IMR-90 (cell line): Measurements from ENCODE around the gene BAIAP2. TPM values are rescaled to one million over a fixed set of nuclear protein-coding genes. Genes with fewer than 3 reads are reported as not detected.

ENCODE experiments used
- ATAC-seq: fragments of 200-7000 bp; cut with Tn5 transposase; 2 replicates; pipeline ENCODE4 v1.9.1; 2020; ENCODE audit warnings: low read depth, mild to moderate bottlenecking, moderate library complexity
- BruUV-seq: library from RNA; stranded (reverse); fragments of 400-500 nt; replicated peaks from 2 replicates; lab custom pipeline; 2021; lab: Mats Ljungman, UMichigan
- CTCF ChIA-PET: fragments of 300-600 bp; formaldehyde crosslinking; extraction: SDS; loops from one replicate; lab custom pipeline; 2021; ENCODE audit warnings: antibody characterized with exemption; lab: Yijun Ruan, JAX
- POLR2A ChIA-PET: fragments of 300-600 bp; sonication (Branson Sonifier 250); formaldehyde crosslinking; loops from one replicate; lab custom pipeline; 2022; ENCODE audit warnings: antibody characterized with exemption; ENCODE audit not compliant: unreplicated experiment; lab: Charles Lee
- DNase-seq: peaks from one replicate; pipeline ENCODE4 v3.0.0; 2013
- H2AFZ ChIP-seq: replicated peaks from 2 replicates; pipeline ENCODE3; 2013; ENCODE audit warnings: low read length, mild to moderate bottlenecking; ENCODE audit not compliant: poor library complexity
- H2AK5ac ChIP-seq: 2 replicates; pipeline ENCODE4 v1.6.1; 2013; ENCODE audit warnings: low read depth, low read length, inconsistent platforms
- H2AK9ac ChIP-seq: replicated peaks from 2 replicates; pipeline ENCODE3; 2013; ENCODE audit warnings: mild to moderate bottlenecking, low read depth, low read length, moderate library complexity; ENCODE audit not compliant: poor library complexity
- H2BK120ac ChIP-seq: 2 replicates; pipeline ENCODE4 v1.6.1; 2013; ENCODE audit warnings: low read depth, low read length, inconsistent platforms
- H2BK15ac ChIP-seq: 3 replicates; pipeline ENCODE4 v1.6.1; 2013; ENCODE audit warnings: low read depth, low read length, inconsistent platforms
- H2BK20ac ChIP-seq: 2 replicates; pipeline ENCODE4 v1.6.1; 2013; ENCODE audit warnings: low read depth, mild to moderate bottlenecking, inconsistent platforms, low read length, moderate library complexity
- H2BK5ac ChIP-seq: 2 replicates; pipeline ENCODE4 v1.6.1; 2013; ENCODE audit warnings: mild to moderate bottlenecking, low read depth, low read length, inconsistent platforms; ENCODE audit not compliant: poor library complexity, severe bottlenecking
- H3K14ac ChIP-seq: replicated peaks from 2 replicates; pipeline ENCODE4 v1.6.1; 2013; ENCODE audit warnings: low read depth, low read length, inconsistent platforms
- H3K18ac ChIP-seq: 2 replicates; pipeline ENCODE4 v1.6.1; 2013; ENCODE audit warnings: low read depth, low read length, control low read depth
- H3K23ac ChIP-seq: 2 replicates; pipeline ENCODE4 v1.6.1; 2013; ENCODE audit warnings: low read depth, low read length, inconsistent platforms
- H3K27ac ChIP-seq: 2 replicates; pipeline ENCODE4 v1.5.1; 2013; ENCODE audit warnings: mild to moderate bottlenecking, control low read depth, low read length; ENCODE audit not compliant: insufficient read depth
- H3K27me3 ChIP-seq: 2 replicates; pipeline ENCODE4 v1.6.1; 2013; ENCODE audit warnings: low read length; ENCODE audit not compliant: control insufficient read depth, insufficient read depth
- H3K36me3 ChIP-seq: 2 replicates; pipeline ENCODE4 v1.6.1; 2013; ENCODE audit warnings: low read length, mixed read lengths; ENCODE audit not compliant: control insufficient read depth, insufficient read depth
- H3K4ac ChIP-seq: 2 replicates; pipeline ENCODE4 v1.6.1; 2013; ENCODE audit warnings: low read depth, low read length, inconsistent platforms
- H3K4me1 ChIP-seq: 2 replicates; pipeline ENCODE4 v1.6.1; 2013; ENCODE audit warnings: low read length, mixed read lengths; ENCODE audit not compliant: control insufficient read depth, insufficient read depth
- H3K4me2 ChIP-seq: 2 replicates; pipeline ENCODE4 v1.6.1; 2013; ENCODE audit warnings: low read depth, mild to moderate bottlenecking, control low read depth, low read length, moderate library complexity
- H3K4me3 ChIP-seq: 2 replicates; pipeline ENCODE4 v1.5.1; 2013; ENCODE audit warnings: low read depth, mild to moderate bottlenecking, control low read depth, low read length, moderate library complexity; ENCODE audit not compliant: insufficient read depth
- H3K56ac ChIP-seq: 2 replicates; pipeline ENCODE4 v1.6.1; 2013; ENCODE audit warnings: low read length, inconsistent platforms; ENCODE audit not compliant: insufficient read depth; ENCODE audit errors: extremely low read depth
- H3K79me1 ChIP-seq, 2 experiments: 2 replicates each; pipeline ENCODE4 v1.6.1; 2013; ENCODE audit warnings: low read length in 2 of 2, inconsistent platforms in 1 of 2, low read depth in 1 of 2
- H3K9ac ChIP-seq: 2 replicates; pipeline ENCODE4 v1.6.1; 2013; ENCODE audit warnings: low read depth, low read length, control low read depth
- H3K9me1 ChIP-seq: 2 replicates; pipeline ENCODE4 v1.6.1; 2013; ENCODE audit warnings: low read length, inconsistent platforms; ENCODE audit not compliant: insufficient read depth
- H3K9me3 ChIP-seq: 2 replicates; pipeline ENCODE4 v1.6.1; 2013; ENCODE audit warnings: low read length; ENCODE audit not compliant: control insufficient read depth, insufficient read depth
- H4K20me1 ChIP-seq: 2 replicates; pipeline ENCODE4 v1.6.1; 2013; ENCODE audit warnings: low read length, inconsistent platforms; ENCODE audit not compliant: insufficient read depth
- H4K5ac ChIP-seq: 2 replicates; pipeline ENCODE4 v1.6.1; 2013; ENCODE audit warnings: mild to moderate bottlenecking, low read depth, low read length, control low read depth
- H4K8ac ChIP-seq, 2 experiments: 2 replicates each; pipeline ENCODE4 v1.6.1; 2013; ENCODE audit warnings: low read depth in 2 of 2, low read length in 2 of 2, control low read depth in 1 of 2, inconsistent platforms in 1 of 2
- H4K91ac ChIP-seq: 2 replicates; pipeline ENCODE4 v1.6.1; 2013; ENCODE audit warnings: low read depth, low read length, inconsistent platforms; ENCODE audit not compliant: insufficient read depth
- BHLHE40 ChIP-seq: fragments of 150-350 bp; IDR thresholded peaks from 2 replicates; pipeline ENCODE4 v1.6.1; 2016; ENCODE audit warnings: mild to moderate bottlenecking, low read depth, low read length
- CEBPB ChIP-seq: IDR thresholded peaks from 2 replicates; pipeline ENCODE4 v1.6.1; 2012; ENCODE audit warnings: low read depth, low read length, improper control_type of control experiment
- CHD1 ChIP-seq: IDR thresholded peaks from 2 replicates; pipeline ENCODE4 v1.6.1; 2012; ENCODE audit warnings: low read depth, low read length, improper control_type of control experiment
- FOS ChIP-seq: fragments of 150-350 bp; IDR thresholded peaks from 2 replicates; pipeline ENCODE4 v1.6.1; 2016; ENCODE audit warnings: low read depth, low read length
- MAFK ChIP-seq: IDR thresholded peaks from 2 replicates; pipeline ENCODE4 v1.6.1; 2012; ENCODE audit warnings: low read depth, low read length, improper control_type of control experiment
- MAZ ChIP-seq: IDR thresholded peaks from 2 replicates; pipeline ENCODE4 v1.6.1; 2012; ENCODE audit warnings: low read depth, mild to moderate bottlenecking, low read length, improper control_type of control experiment, moderate library complexity, borderline replicate concordance
- NFE2L2 ChIP-seq: fragments of 150-350 bp; IDR thresholded peaks from 2 replicates; pipeline ENCODE4 v1.6.1; 2016; ENCODE audit warnings: low read depth, mild to moderate bottlenecking, low read length
- RAD21 ChIP-seq: IDR thresholded peaks from 2 replicates; pipeline ENCODE4 v1.6.1; 2012; ENCODE audit warnings: low read length, improper control_type of control experiment
- RFX5 ChIP-seq: IDR thresholded peaks from 2 replicates; pipeline ENCODE4 v1.8.0; 2012; ENCODE audit warnings: low read depth, mild to moderate bottlenecking, low read length, moderate library complexity
- SMC3 ChIP-seq: fragments of 150-350 bp; IDR thresholded peaks from 2 replicates; pipeline ENCODE4 v1.6.1; 2016; ENCODE audit warnings: low read depth, mild to moderate bottlenecking, antibody characterized with exemption, low read length, moderate library complexity
- WGBS, 2 experiments: methylation state at CpG; one replicate each; pipeline versions ENCODE4 v1.1.5 to v1.1.7; 2013; ENCODE audit warnings: missing lambda C conversion rate in 2 of 2; ENCODE audit not compliant: insufficient read length in 1 of 2; ENCODE audit errors: extremely low coverage in 2 of 2; 5-methylcytosine and 5-hydroxymethylcytosine counted together
- dilution Hi-C: fragments of 300-500 bp; cut with HindIII; formaldehyde crosslinking; loops from one replicate; pipeline ENCODE4 v1.14.3; 2018; ENCODE audit warnings: low sequenced_read_pairs; ENCODE audit not compliant: unreplicated experiment
- in situ Hi-C: fragments of 300-500 bp; cut with MboI; formaldehyde crosslinking; loops from 3 replicates; pipeline ENCODE4 v1.14.3; 2019; ENCODE audit warnings: low sequenced_read_pairs, inconsistent platforms, mixed read lengths
- intact Hi-C: fragments of 100-400 bp; cut with micrococcal nuclease; formaldehyde crosslinking; loops from 2 replicates; pipeline ENCODE4 v1.10.0; 2022
- polyA plus RNA-seq, 3 experiments: library from polyadenylated mRNA; depleted of rRNA; stranded (reverse); fragments of >200 nt; gene quantifications; 2 replicates each; pipeline ENCODE4 v1.2.3, GENCODE V29; 2012; ENCODE audit warnings: low replicate concordance in 1 of 3
- total RNA-seq: library from RNA; depleted of rRNA; stranded (reverse); fragments of >200 nt; gene quantifications from 2 replicates; pipeline ENCODE4 v1.2.3, GENCODE V29; 2012
- TF ChIP-seq, protein P1 (sequence below): fragments of 150-350 bp; IDR thresholded peaks from 2 replicates; pipeline ENCODE4 v1.6.1; 2017; ENCODE audit warnings: mild to moderate bottlenecking, antibody characterized with exemption, low read length, low read depth
- TF ChIP-seq, protein P2 (sequence below): conservative IDR thresholded peaks from 2 replicates; pipeline ENCODE4 v1.5.1; 2012; ENCODE audit warnings: mild to moderate bottlenecking, low read depth, low read length, improper control_type of control experiment
- TF ChIP-seq, protein P3 (sequence below): fragments of 150-350 bp; IDR thresholded peaks from 2 replicates; pipeline ENCODE4 v1.6.1; 2016; ENCODE audit warnings: low read depth, mild to moderate bottlenecking, low read length, moderate library complexity, borderline replicate concordance

Gene BAIAP2
- total and polyA plus RNA-seq, 2 of the 4 experiments (the other 2 are of a cell fraction) = 18.3 to 32.6 TPM

DNA sequence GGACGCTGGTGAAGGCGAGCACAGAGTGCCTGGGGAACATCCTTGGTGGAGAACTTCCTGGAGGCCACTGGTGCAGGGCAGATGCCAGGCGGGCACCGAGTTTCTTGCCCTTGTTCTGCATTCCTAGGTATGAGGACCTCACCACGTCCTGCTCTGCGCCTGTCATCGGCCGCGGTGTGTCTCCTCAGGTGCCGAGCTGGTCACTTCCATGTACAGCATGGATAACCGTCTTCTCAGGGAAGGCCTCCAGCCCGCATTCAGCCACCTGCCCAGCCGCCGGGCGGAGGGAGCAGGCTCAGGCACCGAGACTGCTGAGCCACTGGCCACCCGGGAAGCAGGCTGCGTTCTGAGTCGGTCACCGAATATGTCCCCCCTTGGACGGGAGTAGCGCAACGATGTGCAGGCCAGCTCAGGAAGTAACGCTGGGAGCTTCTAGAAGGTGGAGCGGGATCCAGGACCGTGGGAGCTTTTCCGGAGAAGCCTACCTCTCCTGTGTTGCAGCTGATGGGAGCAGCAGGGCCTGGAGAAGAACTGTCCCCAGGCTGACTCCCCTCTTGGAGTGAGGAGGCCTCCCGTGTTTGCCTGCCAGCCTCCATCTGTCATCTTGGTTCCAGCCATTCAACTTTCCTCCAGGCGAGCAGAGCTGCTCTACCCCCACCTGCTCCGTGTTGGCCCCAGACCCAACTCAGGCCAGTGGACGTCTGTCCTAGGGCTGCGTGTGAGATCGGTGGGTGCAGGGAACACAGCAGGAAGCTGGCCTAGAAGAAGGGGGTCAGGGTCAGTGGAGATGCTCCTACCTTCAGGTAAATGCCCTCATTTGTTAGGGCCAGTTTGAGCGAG lies 2.1 kb upstream of the BAIAP2 start:
- H3K4me2 ChIP-seq = no peak overlapping the region; the same call in 1 of the 2 replicates
- CTCF ChIA-PET = interaction anchor here (0.5 kb wide), 1 partner anchor 183 kb away, joined by 3 read pairs; no protein-coding TSS in a partner anchor
- BruUV-seq = no TSS peak
- TF ChIP-seq, protein P1, sequence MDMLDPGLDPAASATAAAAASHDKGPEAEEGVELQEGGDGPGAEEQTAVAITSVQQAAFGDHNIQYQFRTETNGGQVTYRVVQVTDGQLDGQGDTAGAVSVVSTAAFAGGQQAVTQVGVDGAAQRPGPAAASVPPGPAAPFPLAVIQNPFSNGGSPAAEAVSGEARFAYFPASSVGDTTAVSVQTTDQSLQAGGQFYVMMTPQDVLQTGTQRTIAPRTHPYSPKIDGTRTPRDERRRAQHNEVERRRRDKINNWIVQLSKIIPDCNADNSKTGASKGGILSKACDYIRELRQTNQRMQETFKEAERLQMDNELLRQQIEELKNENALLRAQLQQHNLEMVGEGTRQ = no peak
- TF ChIP-seq SMC3 (no peak), MAFK (no peak), RAD21 (no peak), CHD1 (no peak), BHLHE40 (no peak), FOS (no peak), MAZ (no peak), CEBPB (no peak), RFX5 (no peak), NFE2L2 (no peak)
- TF ChIP-seq, protein P2, sequence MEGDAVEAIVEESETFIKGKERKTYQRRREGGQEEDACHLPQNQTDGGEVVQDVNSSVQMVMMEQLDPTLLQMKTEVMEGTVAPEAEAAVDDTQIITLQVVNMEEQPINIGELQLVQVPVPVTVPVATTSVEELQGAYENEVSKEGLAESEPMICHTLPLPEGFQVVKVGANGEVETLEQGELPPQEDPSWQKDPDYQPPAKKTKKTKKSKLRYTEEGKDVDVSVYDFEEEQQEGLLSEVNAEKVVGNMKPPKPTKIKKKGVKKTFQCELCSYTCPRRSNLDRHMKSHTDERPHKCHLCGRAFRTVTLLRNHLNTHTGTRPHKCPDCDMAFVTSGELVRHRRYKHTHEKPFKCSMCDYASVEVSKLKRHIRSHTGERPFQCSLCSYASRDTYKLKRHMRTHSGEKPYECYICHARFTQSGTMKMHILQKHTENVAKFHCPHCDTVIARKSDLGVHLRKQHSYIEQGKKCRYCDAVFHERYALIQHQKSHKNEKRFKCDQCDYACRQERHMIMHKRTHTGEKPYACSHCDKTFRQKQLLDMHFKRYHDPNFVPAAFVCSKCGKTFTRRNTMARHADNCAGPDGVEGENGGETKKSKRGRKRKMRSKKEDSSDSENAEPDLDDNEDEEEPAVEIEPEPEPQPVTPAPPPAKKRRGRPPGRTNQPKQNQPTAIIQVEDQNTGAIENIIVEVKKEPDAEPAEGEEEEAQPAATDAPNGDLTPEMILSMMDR = no peak
- TF ChIP-seq, protein P3, sequence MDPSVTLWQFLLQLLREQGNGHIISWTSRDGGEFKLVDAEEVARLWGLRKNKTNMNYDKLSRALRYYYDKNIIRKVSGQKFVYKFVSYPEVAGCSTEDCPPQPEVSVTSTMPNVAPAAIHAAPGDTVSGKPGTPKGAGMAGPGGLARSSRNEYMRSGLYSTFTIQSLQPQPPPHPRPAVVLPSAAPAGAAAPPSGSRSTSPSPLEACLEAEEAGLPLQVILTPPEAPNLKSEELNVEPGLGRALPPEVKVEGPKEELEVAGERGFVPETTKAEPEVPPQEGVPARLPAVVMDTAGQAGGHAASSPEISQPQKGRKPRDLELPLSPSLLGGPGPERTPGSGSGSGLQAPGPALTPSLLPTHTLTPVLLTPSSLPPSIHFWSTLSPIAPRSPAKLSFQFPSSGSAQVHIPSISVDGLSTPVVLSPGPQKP = no peak

More for the DNA sequence above, 2.1 kb upstream of the BAIAP2 start:
- H3K9me1 ChIP-seq = no peaks in the 10 kb centered on the region
- dilution Hi-C loops = no loop called here
- no peak overlapping the region for H3K14ac ChIP-seq
- no peak for DNase-seq
- H2BK20ac ChIP-seq = no peak overlapping the region
- peaks cover 5% of the 10 kb centered on the region for H3K4me1 ChIP-seq
- no peak overlapping the region for H2AFZ ChIP-seq
- peak overlapping the region; percentile 37 for H2AK9ac ChIP-seq
- 0 out of 2 replicates have a peak overlapping the region, but pooled peaks have one; percentile 0 for H3K23ac ChIP-seq
- no peak overlapping the region for H3K4ac ChIP-seq
- no peak for ATAC-seq
- H3K27me3 ChIP-seq = peaks cover 5% of the 10 kb centered on the region
- peaks cover 20% of the 10 kb centered on the region for H4K20me1 ChIP-seq
- in situ Hi-C loops = loop anchor here (5.0 kb wide), 1 partner anchor 64 kb away; no protein-coding TSS in a partner anchor
- peaks cover 3 to 31% of the 10 kb centered on the region in 2 experiments; a peak in 3 of 4 replicates for H3K79me1 ChIP-seq
- H2BK15ac ChIP-seq = no peak overlapping the region
- H4K91ac ChIP-seq = no peak overlapping the region
- H2AK5ac ChIP-seq = peak overlapping the region; percentile 85; the same call in 1 of the 2 replicates
- 0 out of 2 replicates have a peak overlapping the region, but pooled peaks have one; percentile 71 for H3K9ac ChIP-seq
- POLR2A ChIA-PET = no interaction called here
- no peaks in the 10 kb centered on the region for H3K9me3 ChIP-seq
- WGBS, 2 experiments = 93% methylated on average over 15 of the region's 34 CpGs; no CpG with 5 or more reads in 1 of the 2 experiments
- intact Hi-C loops = no loop called here
- no peak overlapping the region for H2BK5ac ChIP-seq
- H4K8ac ChIP-seq = no peak overlapping the region
- H3K27ac ChIP-seq = no peak overlapping the region
- H3K36me3 ChIP-seq = peaks cover 15% of the 10 kb centered on the region; the same call in 1 of the 2 replicates
- no peak overlapping the region for H3K4me3 ChIP-seq
- H4K5ac ChIP-seq = no peak overlapping the region
- H3K56ac ChIP-seq = no peak overlapping the region
- no peak overlapping the region for H2BK120ac ChIP-seq
- no peak overlapping the region for H3K18ac ChIP-seq
